HG03575 (cell line): ENCODE measurements around the gene FAAH.
"Not testable (repeated sequence)": the region's sequence is repeated elsewhere in the genome, so short reads cannot be mapped to it uniquely, and the experiment has no call there.

Source experiments
- ATAC-seq: cut with Tn5 transposase; IDR thresholded peaks from one replicate; pipeline ENCODE4 v1.9.1; 2021; ENCODE audit not compliant: unreplicated experiment, insufficient number of reproducible peaks, low FRiP score; ENCODE audit errors: extremely low read depth

The FAAH gene

DNA sequence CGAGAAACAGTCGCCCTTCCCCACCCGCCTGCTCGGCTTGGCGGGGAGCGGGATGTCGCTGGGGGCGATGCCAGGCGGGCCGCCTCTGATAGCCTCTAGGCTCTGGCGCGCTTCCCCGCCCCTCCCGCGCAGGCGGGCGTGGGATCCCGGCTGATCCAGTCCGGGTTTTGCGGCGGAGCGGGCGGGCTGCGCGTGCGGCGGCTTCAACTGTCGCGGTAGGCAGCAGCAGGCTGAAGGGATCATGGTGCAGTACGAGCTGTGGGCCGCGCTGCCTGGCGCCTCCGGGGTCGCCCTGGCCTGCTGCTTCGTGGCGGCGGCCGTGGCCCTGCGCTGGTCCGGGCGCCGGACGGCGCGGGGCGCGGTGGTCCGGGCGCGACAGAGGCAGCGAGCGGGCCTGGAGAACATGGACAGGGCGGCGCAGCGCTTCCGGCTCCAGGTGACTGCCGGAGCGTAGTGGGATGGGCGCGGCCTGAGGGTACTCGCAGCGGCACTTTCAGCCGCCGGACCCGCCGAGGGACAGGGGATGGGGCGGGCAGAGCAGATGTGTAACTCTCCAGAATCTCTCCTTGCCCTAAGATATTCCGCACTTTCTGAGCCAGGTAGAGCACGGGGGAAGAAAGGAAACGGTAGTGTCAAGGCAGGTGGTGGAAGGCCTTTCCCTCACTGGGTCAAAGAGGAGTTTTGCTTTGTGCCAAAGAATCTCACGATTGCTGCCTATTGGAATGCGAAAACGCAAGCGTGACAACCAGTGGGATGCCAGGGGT, at the start of gene FAAH:
FAAH (plus strand) TSS at position 210 of the 764 bp plus-strand sequence; CDS start at position 242, 32 bp downstream.
- ATAC-seq: no peak

DNA sequence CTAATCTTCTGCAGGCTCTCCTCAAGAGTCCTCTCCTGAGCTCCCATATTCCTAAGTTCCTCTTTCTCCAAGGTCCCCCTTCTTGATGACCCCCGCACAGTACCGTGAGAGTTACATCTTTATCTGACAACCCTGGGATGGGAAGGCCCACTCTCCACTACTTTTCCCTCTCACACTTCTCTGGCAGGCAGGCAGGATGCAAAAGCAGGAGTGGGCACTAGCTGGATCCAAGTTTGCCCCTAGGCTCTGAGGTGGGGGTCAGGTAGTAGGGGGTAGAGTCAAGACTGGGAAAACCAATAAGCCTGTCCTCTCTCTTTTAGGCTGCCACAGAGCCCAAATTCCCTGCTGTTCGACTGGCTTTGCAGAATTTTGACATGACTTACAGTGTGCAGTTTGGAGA, 49.6 kb upstream of the FAAH start:
- no peak for ATAC-seq

DNA sequence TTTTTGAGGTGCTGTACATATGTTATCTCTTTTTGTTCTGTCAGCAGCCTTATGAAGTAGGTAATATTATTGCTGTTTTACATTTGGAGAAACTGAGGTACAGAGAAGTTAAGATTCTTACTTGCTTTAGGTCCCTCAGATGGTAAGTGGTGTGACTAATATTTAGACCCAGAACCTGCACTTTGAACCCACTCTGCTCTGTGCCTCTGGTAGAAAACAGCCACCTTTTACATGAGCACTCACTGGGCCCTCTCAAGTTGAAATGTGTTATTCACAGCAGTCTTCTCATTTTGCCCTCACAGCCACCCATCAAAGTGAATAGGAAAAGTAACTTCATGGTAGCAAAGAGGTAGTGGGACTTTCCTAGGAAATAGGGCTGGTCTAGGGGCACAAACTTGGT, 48.8 kb upstream of the FAAH start:
- ATAC-seq: no peak

DNA sequence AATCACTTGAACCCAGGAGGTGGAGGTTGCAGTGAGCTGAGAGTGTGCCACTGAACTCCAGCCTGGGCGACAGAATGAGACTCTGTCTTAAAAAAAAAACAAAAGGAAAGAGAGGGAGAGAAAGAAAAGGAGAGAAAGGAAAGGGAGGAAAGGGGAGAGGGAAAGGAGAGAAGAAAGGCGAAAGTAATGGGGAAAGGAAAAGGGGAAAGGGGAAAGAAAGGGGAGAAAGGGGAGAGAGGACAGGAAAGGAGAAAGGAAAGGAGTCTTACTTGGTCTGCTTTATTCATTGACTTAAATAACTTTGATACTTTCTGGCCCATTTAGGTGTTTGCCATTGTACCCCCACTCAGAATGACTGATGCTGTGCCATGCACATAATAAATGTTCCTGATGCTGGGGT, 41.8 kb upstream of the FAAH start:
- no peak for ATAC-seq

DNA sequence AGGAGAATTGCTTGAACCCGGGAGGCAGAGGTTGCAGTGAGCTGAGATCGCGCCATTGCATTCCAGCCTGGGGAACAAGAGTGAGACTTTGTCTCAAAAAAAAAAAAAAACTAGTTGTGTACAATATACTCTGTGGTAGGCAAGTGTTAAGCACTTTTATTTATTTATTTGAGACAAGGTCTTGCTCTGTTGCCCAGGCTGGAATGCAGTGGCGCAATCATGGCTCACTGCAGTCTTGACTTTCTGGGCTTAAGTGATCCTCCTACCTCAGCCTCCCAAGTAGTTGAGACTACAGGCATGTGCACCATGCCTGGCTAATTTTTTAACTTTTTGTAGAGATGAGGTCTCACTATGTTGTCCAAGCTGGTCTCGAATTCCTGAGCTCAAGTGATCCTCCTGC, 38.2 kb upstream of the FAAH start:
- not testable (repeated sequence) for ATAC-seq

DNA sequence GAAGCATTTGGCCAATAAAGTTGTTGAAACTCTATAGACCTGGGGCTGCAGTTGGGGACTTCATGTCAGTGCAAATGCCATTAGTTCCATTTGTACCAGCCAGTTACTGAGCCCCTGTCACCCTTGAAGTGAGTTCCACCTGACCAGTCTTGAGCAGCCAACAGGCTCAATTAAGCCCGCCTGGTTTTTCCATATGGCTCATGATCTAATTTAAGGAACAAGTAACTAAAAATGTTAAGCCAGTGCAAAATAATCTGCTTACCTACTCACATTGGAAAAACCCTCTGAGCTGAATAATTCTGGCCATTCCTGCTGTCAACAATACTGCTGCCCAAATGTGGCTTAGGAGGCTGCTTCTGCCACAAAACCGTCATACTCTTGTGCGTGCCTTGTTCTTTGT, 32.0 kb upstream of the FAAH start:
- ATAC-seq: no peak

DNA sequence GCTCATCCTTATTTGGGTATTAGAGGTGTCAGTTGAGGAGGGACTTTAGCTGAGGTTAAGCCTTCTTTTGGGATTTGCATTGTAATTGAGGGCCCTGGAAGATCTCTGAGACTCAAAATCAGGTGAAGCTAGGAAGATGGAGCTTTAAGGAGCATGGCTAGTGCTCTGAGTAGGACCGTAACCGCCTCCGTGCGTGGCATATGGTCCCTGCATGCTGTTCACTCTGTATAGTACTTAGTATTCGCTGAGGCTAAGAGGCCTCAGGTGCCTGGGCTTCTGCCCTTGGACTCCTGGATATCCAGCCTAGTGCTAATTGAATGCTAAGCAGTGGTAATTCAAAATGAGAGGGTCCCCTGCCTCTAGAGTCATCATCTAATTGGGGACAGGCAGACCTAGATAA, 31.0 kb upstream of the FAAH start:
- ATAC-seq: no peak

DNA sequence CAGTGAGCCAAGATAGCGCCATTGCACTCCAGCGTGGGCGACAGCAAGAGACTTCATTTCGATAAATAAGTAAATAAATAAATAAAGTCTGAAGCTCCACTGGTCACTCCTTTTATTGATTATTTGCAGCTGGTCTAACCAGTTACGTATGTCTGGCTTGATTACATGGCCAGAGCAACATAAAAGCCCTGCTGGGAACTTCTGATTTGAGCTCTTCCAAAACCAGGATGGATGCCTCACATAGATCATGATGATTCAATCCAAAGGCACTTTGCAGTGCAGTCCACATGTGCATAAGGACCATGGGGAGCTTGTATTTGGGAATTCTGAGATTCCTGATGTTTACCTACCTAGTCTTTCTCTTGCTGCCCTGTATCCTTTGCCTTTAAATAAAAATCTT, 29.5 kb upstream of the FAAH start:
- ATAC-seq: no peak

DNA sequence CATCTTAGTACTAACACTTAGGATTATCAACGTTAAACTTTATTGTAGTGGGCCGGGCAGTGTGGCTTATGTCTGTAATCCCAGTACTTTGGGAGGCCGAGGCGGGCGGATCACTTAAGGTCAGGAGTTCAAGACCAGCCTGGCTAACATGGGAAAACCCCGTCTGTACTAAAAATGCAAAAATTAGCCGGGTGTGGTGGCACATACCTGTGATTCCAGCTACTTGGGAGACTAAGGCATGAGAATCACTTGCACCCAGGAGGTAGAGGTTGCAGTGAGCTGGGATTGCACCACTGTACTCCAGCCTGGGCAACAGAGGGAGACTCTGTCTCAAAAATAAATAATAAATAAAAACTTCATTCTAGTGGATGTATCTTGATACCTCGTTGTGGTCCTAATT, 28.3 kb upstream of the FAAH start:
- not testable (repeated sequence) for ATAC-seq

DNA sequence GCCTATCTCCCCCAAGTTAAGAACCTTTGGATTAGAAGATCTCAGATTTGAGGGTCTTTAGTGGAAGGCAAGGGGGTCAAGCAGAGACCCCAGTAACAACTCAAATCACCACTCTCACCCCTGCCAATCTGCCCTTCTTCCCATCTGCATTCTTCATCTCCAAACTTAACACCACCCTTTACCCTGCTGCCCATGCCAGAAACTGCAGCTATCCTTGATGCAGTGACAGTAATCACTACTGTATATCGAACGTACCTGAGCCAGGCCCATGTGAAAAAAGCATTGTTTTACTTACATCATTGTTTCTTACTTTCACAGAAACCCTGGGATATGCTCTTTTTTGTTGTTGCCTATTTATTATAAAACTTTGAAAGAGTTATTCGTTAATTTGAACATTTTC, 27.0 kb upstream of the FAAH start:
- no peak for ATAC-seq

DNA sequence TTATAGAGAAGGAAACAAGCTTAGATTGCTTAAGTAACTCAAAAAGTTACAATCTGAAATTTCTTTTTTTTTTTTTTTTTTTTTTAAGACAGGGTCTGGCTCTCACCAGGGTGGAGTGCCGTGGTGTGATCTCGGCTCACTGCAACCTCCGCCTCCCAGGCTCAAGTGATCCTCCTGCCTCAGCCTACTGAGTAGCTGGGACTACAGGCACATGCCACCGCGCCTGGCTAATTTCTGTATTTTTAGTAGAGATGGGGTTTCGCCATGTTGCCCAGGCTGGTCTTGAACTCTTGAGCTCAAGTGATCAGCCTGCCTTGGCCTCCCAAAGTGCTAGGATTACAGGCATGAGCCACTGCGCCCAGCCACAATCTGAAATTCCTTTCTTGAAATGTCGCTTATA, 26.4 kb upstream of the FAAH start:
- ATAC-seq: not testable (repeated sequence)

DNA sequence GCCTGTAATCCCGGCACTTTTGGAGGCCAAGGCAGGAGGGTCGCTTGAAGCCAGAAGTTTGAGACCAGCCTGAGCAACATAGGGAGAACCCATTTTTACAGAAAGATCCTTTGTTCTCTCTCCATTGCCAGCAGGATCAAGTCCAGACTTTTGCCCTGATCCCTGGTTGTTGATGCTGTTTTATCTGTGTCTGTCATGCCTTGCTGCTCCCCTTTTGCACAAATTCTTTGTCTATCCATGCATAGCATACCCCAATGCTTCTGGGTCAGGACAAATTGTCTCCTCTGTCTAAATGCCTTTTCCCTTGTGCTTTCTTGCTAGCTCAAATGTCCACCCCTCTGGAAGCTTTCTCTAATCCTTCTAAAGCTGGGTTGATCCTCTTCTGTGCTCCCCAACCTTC, 25.3 kb upstream of the FAAH start:
- ATAC-seq: no peak

DNA sequence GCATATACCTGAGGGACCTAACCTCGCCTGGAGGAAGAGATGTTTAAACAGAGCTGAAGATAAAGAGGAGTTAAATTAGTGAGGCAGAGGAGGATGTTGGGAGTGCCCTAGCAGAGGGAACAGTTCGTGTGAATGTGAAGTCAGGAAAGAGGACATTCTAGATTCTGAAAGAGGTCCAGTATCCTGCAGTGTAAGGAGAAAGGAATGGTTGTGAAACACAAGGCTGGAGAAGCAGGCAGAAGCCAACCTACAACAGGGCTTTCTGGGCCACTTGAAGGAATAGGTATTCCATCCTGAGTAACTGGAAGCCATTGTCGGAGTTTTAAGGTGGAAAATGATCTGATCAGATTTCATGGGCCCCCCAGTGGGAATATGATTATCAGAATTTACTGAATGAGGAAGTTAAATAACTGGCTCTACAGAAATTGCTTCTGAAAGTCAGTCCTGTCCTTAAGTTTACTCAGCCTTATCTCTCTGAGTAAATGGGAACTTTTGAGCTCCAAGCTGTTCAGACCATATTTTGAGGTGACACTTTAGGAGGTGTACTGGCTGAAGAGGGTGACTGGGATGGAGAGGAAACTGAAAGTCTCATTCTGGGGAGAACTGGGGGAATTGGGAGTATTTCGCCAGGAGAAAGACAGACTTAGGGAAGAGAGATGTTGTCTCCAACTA, 24.4 kb upstream of the FAAH start:
- ATAC-seq: no peak

DNA sequence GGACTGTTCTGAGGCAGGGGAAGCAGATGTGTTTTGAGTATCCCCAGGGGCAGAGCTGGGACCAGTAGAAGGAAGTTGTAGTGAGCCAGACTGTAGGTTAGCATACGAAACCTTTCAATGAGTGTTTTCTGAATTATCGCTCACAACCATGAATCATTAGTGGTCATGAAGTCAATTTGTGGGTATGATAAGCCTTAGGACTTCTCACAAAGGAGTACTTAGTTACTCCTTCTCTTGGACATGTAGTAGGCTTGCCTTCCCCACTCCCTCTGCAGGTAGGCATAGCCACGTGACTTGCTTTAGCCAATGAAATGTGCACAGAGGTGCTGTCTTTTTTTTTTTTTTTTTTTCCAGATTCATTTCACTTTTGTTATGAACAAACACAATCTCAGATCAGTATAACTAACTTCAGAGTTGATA, 23.9 kb upstream of the FAAH start:
- ATAC-seq: no peak

DNA sequence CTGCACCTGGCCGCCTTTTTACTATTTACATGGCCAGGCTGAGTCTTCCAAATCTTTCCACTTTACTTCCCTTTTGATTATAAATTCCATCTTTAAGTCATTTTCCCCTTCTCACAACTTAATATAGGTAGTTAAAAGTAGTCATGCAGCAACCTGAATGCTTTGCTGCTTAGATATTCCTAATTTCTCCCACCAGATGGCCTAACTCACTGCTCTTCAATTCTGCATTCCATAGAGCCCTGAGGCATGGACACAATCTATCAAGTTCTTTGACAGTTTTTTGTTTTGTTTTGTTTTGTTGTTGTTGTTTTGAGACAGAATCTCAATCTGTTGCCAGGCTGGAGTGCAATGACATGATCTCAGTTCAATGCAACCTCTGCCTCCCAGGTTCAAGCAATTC, 21.7 kb upstream of the FAAH start:
- ATAC-seq: no peak

DNA sequence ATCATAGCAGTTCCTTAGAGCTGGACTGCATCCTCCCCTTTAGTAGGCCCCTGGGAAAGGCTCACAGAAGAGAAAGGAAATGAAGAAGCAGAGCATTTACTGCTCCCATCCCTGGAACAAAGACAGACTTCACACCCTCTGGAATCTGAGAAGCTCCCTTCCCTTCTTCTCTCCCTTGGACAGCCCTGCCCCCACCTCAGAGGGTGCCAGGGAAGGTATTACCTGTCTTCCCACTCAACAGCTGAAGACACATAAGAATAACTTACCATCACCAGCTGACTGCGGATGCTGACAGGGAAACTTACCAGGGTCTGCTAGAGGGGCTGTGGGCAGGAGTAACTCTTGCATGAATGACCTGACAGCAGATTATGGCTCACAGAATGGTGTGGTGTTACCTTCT, 14.1 kb upstream of the FAAH start:
- no peak for ATAC-seq

DNA sequence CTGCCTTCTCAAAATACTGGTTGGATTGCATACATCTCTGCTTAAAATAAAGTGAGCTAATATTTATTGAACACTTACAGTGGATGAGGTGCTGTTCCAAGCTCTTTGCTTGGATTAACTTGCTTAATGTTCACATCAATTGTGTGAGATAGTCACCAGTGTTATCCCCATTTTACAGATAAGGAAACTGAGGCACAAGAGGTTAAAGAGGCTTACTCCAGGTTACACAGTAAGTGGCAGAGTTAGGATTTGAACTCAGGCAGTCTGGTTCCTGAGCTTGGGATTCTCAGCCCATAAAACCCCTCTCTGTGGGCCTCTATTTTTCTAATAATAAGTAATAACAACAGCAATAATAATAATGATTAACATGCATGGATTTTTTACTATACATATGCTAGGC, 13.6 kb upstream of the FAAH start:
- ATAC-seq: no peak

DNA sequence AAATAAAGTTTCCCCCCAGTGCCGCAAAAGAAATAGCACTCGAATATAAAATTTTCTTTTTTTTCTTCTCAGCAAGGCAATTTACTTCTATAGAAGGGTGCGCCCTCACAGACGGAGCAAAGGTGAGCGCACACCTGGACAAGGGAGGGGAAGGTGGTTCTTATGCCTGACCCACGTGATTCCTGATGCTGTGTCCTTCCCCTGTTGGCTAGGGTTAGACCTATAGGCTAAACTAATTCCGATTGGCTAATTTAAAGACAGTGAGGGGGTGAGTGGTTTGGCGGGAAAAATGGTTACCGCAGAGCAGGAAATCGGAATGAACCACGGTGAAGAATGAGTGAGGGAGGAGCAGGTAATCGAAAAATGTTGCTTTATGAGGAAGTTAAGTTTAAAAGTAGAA, 607 bp upstream of the FAAH start:
- no peak for ATAC-seq

DNA sequence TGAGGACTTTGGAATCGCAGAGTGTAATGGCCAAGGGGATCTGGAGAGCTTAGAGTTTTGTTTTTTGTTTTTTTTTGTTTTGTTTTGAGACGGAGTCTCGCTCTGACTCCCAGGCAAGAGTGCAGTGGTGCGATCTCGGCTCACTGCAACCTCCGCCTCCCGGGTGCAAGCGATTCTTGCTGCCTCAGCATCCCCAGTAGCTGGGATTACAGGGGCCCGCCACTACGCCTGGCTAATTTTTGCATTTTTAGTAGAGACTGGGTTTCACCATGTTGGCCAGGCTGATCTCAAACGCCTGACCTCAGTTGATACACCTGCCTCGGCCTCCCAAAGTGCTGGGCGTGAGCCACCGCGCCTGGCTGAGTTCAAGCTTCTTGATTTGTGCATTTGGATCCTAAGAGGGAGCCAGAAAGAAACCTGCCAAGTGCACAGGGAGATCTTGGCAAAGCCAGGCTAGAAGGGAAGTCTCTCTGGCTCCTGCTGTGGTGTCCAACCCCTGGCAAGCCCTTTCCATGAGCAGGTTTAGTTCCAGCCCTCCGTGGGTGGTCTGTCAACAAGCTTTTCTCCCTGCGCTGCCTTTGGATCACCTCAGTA, 852 bp downstream of the FAAH start:
- ATAC-seq: no peak
